Measurements from ENCODE around the gene CYP27B1. TPM values are rescaled to one million over a fixed set of nuclear protein-coding genes. Genes with fewer than 3 reads are reported as not detected.

The CYP27B1 gene
- total and polyA plus RNA-seq, 9 of the 15 experiments (the other 6 are each of a cell fraction or from before 2014, with no cell fraction given): 0.18 to 4.2 (median 1.8) TPM

DNA sequence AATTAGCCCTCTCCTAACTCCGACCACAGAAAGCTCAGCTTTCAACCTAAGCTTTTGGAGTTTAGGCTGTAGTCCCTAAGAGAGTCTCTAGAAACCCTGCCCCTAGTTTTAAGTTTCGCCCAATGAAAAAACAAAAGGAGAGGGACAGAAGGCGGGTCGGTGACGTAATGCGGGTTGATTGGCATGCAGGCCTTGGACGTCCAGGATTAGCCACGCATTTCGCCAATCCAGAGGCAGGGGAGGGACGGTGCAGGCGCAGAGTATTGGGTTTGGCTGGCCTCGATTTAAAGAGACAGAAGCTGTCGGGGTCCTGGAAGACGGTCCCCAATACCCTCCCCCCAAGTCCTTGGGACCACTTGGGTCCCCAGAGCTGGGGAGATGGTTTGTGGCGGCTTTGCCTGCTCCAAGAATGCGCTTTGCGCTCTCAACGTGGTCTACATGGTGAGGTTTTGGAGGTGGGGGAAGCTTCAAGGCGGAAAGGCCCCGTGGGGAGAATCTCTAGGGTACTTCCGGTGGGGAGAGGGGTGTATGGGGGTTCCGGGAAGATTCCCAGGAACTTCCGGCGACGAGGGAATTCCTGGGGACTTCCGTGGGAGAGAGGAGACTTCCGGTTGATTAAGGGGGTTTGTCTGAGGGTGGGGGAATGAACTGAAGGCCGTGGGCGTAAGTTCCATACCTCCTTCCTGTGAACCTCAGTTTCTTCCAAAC is 21.9 kb downstream of the CYP27B1 start, which contains the start of gene TSPAN31 (continued):
- TF ChIP-seq, protein P1, sequence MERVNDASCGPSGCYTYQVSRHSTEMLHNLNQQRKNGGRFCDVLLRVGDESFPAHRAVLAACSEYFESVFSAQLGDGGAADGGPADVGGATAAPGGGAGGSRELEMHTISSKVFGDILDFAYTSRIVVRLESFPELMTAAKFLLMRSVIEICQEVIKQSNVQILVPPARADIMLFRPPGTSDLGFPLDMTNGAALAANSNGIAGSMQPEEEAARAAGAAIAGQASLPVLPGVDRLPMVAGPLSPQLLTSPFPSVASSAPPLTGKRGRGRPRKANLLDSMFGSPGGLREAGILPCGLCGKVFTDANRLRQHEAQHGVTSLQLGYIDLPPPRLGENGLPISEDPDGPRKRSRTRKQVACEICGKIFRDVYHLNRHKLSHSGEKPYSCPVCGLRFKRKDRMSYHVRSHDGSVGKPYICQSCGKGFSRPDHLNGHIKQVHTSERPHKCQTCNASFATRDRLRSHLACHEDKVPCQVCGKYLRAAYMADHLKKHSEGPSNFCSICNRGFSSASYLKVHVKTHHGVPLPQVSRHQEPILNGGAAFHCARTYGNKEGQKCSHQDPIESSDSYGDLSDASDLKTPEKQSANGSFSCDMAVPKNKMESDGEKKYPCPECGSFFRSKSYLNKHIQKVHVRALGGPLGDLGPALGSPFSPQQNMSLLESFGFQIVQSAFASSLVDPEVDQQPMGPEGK (CRISPR knock-in tag; IDR thresholded peaks at IDR 0.05; ENCODE audit: borderline replicate concordance): peak; percentile 70; the same call in 1 of the 2 replicates
- no peak for TF ChIP-seq KLF16 (IDR thresholded peaks at IDR 0.05)
- TF ChIP-seq, protein P2, sequence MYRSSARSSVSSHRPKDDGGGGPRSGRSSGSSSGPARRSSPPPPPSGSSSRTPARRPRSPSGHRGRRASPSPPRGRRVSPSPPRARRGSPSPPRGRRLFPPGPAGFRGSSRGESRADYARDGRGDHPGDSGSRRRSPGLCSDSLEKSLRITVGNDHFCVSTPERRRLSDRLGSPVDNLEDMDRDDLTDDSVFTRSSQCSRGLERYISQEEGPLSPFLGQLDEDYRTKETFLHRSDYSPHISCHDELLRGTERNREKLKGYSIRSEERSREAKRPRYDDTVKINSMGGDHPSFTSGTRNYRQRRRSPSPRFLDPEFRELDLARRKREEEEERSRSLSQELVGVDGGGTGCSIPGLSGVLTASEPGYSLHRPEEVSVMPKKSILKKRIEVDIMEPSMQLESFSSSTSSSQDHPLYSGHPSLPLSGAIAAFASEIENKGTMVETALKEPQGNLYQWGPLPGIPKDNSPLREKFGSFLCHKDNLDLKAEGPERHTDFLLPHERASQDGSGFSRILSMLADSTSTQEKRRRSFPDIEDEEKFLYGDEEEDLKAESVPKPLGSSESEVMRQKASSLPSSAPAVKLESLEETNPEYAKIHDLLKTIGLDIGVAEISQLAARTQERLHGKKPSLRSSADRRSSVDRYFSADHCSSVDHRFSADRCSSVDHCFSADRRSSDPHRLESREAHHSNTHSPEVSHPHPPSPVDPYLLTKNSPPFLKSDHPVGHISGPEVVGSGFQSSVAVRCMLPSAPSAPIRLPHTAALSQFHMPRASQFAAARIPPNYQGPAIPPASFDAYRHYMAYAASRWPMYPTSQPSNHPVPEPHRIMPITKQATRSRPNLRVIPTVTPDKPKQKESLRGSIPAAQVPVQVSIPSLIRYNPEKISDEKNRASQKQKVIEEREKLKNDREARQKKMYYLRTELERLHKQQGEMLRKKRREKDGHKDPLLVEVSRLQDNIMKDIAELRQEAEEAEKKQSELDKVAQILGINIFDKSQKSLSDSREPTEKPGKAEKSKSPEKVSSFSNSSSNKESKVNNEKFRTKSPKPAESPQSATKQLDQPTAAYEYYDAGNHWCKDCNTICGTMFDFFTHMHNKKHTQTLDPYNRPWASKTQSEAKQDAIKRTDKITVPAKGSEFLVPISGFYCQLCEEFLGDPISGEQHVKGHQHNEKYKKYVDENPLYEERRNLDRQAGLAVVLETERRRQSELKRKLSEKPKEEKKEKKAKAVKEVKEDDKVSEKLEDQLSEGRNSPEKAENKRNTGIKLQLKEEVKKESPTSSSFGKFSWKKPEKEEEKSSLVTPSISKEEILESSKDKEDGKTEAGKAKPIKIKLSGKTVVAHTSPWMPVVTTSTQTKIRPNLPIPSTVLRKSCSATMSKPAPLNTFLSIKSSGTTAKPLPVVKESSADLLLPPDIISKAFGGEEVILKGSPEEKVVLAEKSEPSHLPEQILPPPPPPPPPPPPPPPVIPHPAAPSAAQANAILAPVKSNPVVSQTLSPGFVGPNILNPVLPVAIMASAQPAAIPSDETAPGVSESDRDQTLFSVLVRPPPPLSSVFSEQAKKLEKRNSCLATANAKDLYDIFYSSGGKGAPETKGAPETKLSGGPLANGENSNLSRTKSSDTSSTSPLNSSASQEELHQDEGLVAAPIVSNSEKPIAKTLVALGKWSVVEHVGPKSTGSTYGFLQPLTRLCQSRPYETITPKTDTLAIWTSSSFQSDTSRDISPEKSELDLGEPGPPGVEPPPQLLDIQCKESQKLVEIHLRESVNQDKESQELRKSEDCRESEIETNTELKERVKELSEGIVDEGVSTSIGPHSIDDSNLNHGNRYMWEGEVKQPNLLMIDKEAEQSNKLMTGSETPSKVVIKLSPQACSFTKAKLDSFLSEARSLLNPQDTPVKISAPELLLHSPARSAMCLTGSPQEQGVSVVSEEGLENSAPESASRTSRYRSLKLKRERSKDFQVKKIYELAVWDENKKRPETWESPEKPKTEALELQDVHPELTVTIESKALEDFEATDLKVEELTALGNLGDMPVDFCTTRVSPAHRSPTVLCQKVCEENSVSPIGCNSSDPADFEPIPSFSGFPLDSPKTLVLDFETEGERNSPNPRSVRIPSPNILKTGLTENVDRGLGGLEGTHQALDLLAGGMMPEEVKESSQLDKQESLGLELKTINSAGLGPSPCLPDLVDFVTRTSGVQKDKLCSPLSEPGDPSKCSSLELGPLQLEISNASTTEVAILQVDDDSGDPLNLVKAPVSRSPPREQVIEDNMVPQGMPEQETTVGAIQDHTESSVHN (IDR thresholded peaks at IDR 0.05; ENCODE audit: borderline replicate concordance in 1 of 2, low read depth in 1 of 2): 0 out of 4 replicates have a peak, but pooled peaks of 1 of the 2 experiments have one; percentile 9
- TF ChIP-seq CEBPB (tag; IDR thresholded peaks at IDR 0.05): peak; percentile 85
- TF ChIP-seq, protein P3, sequence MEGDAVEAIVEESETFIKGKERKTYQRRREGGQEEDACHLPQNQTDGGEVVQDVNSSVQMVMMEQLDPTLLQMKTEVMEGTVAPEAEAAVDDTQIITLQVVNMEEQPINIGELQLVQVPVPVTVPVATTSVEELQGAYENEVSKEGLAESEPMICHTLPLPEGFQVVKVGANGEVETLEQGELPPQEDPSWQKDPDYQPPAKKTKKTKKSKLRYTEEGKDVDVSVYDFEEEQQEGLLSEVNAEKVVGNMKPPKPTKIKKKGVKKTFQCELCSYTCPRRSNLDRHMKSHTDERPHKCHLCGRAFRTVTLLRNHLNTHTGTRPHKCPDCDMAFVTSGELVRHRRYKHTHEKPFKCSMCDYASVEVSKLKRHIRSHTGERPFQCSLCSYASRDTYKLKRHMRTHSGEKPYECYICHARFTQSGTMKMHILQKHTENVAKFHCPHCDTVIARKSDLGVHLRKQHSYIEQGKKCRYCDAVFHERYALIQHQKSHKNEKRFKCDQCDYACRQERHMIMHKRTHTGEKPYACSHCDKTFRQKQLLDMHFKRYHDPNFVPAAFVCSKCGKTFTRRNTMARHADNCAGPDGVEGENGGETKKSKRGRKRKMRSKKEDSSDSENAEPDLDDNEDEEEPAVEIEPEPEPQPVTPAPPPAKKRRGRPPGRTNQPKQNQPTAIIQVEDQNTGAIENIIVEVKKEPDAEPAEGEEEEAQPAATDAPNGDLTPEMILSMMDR (IDR thresholded peaks at IDR 0.05 in 2 of 3, conservative IDR thresholded peaks at IDR 0.05 in 1 of 3; ENCODE audit: insufficient read depth in 2 of 3, low read depth in 1 of 3, low read length in 3 of 3): 0 out of 6 replicates have a peak, but pooled peaks of 1 of the 3 experiments have one; percentile 0
- no peak for TF ChIP-seq NFE2 (IDR thresholded peaks at IDR 0.05; ENCODE audit: low read depth)
- TF ChIP-seq, protein P4, sequence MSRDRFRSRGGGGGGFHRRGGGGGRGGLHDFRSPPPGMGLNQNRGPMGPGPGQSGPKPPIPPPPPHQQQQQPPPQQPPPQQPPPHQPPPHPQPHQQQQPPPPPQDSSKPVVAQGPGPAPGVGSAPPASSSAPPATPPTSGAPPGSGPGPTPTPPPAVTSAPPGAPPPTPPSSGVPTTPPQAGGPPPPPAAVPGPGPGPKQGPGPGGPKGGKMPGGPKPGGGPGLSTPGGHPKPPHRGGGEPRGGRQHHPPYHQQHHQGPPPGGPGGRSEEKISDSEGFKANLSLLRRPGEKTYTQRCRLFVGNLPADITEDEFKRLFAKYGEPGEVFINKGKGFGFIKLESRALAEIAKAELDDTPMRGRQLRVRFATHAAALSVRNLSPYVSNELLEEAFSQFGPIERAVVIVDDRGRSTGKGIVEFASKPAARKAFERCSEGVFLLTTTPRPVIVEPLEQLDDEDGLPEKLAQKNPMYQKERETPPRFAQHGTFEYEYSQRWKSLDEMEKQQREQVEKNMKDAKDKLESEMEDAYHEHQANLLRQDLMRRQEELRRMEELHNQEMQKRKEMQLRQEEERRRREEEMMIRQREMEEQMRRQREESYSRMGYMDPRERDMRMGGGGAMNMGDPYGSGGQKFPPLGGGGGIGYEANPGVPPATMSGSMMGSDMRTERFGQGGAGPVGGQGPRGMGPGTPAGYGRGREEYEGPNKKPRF (IDR thresholded peaks at IDR 0.05; ENCODE audit: low read depth, low read length): no peak
- TF ChIP-seq HNRNPK (IDR thresholded peaks at IDR 0.05; ENCODE audit: low read depth, low read length, poor library complexity, severe bottlenecking): no peak
- 0 out of 2 replicates have a peak, but pooled peaks have one; percentile 36 for TF ChIP-seq BRD4 (IDR thresholded peaks at IDR 0.05)
- peak; percentile 16; the same call in 1 of the 2 replicates for TF ChIP-seq MYNN (IDR thresholded peaks at IDR 0.05)
- no peak for TF ChIP-seq MYNN (CRISPR knock-in tag; IDR thresholded peaks at IDR 0.05)
- TF ChIP-seq ZNF830 (CRISPR knock-in tag; IDR thresholded peaks at IDR 0.05): no peak
